Activated gamma-delta T cell treated with Interleukin-2 at 50 U/mL for 16 hours (primary cell): ENCODE results near the gene CYP11A1.

Source experiments
- DNase-seq: peaks from one replicate; pipeline ENCODE4 v3.0.0-alpha.2; 2020

CYP11A1 gene

GRCh38 chr15:74387621-74388362, 20.3 kb upstream of the CYP11A1 start:
- no peak for DNase-seq

DNA sequence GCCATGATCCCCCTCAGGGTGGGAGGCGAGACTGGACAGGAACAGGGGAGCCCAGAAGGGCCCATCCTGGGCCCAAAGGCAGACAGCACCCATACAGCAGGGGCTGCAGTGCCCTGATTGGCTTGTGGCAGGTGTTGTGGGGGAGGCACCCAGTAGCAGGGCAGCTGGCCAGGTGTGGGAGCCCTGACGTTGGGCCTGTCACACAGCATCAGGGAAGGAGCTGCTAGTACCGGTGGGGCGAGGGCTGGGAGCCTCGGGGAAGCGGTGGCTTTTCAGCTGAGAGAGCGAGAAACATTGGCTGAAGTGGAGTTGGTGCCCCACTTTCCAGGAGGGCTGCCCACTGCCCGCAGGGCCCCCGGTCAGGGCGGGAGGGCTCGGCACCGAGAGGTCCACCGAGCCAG, 19.7 kb upstream of the CYP11A1 start:
- DNase-seq, result no peak

GRCh38 chr15:74386496-74387140, 19.2 kb upstream of the CYP11A1 start:
- DNase-seq, result no peak

DNA sequence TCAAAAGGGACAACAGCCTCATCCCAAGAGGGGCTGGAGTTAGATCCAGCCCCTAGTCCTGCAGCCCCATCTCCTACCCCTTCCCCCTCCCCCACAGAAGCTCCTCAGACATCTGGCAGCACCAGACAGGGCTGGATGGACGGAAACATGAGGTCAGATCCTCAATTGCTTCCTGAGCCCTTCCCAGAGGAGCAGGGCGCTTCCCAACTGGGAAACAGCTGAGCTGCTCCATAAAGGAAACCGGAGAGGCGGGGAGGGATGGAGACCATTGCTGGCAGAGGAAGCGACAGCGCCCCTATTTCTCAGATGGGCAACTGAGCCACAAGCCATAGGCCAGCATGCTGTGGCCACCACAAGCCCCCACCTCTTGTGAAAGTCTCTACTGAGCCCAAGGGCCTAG, 18.3 kb upstream of the CYP11A1 start:
- no peak for DNase-seq

DNA sequence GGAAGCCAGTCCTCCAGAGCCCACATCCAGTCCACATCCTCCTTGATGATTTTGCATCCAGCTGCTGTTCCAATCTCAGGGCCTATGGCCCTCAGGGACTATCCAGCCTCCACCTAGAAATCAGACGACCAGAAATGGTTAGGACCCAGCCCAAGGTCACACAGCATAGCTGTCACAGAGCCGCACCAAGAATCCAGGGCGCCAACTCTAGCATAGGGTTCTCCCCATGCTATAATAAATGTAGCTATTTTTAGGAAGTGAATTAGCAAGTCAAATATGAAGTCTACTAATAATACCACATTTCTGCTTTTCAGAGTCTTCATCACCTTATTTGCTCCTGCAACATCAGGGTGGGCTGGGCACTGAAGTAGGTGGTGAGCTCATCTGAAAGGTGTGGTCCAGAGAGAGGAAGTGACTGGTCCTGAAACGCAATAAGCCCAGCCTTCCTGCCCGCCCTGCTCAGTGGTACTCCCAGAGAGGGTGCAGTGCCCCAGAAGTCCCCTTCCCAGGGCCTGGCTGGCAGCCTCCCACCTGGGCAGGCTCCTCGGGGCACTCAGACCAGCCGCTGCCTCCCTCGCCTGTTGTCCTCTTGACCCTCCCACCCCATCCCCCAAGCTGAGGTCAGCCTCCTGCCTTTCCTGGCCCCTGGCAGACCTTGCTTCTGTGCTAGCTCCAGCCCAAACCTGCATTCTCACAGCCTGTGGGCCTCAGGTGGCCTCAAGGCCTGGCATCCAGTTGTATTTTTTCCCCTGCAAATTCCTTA, 17.6 kb upstream of the CYP11A1 start:
- peak; percentile 55 for DNase-seq

DNA sequence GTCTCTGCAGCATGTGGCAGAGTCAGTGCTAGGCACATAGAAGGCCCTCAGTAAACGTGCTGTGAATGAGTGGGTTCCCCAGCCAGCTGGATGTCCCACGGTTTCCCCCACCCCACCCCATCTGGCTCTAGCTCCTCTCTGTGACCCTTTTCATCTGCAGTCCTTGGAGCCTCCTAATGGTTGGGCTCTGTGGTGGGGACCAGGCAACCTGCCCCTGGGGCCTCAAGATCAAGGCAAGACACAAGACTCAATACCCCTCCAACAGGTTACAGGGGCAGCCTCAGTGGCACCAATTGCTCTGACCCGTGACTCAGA, 17.1 kb upstream of the CYP11A1 start:
- no peak for DNase-seq

DNA sequence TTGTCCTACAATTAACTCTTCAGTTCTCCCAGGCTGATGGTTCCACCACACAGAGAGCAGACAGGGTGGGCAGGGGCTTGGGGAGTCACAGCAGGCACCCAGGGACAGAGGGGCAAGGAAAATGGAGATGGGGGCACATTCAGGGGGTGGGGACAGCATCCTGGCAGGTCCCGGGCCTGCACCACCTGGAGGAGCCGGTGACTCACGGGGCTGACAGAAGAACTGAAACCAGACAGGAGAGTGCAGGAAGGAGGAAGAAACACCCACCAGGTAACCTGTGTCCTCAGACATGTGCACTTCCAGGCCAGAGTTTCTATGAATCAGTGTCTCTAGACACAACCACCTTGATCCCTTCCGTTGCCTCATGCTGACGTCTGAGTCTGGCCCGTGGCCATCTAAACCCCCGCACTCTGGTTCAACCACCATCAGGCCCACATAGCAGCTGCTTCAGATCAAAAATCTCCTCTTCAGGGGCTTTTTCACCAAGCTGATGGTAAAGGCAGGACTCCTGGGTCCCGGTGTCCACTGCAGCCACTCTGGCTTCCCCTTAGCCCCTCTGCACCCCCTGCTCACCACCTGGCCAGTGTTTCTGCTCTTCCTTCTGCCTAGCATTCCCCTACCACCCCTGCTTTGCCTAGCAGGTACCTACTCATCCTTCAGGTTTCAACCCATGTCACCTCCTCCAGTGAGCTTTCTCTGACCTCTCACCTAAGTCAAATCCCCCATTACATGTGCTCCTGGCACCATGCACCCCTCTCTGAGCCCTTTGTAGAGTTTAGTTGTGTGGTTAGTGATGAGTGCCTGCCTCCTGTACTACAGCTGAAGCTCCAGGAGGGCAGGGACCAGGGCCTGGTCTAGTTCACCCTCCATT, 16.5 kb upstream of the CYP11A1 start:
- peak; percentile 53 for DNase-seq

GRCh38 chr15:74383286-74383685, 15.8 kb upstream of the CYP11A1 start:
- DNase-seq, result no peak

GRCh38 chr15:74382004-74382816, 14.8 kb upstream of the CYP11A1 start:
- peak; percentile 78 for DNase-seq

- no peak for DNase-seq
Observed at GRCh38 chr15:74381481-74381880, 14.0 kb upstream of the CYP11A1 start.

- DNase-seq, result no peak
Observed at GRCh38 chr15:74381190-74381453, 13.7 kb upstream of the CYP11A1 start.

- DNase-seq, result no peak
Observed at GRCh38 chr15:74380361-74381189, 13.1 kb upstream of the CYP11A1 start.

DNA sequence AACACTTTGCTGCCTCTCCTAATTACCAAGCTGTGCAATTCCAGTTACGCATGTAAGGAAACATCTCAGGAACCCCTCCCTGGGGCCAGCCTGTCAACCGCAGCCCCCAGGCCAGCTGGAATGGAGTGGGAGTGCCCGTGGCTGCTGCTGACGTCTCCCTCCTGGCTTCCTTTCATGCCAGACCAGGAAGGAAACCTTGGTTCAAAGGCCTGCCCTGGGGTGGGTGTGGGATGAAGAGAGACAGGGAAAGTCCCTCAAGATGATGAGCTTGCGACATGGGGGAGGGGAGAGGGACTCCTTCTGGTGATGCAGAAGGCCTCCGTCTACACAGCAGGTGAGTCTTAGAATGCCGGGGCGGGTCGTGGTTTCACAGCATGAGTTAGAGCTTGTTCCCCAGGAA, 11.4 kb upstream of the CYP11A1 start:
- DNase-seq, result no peak

DNA sequence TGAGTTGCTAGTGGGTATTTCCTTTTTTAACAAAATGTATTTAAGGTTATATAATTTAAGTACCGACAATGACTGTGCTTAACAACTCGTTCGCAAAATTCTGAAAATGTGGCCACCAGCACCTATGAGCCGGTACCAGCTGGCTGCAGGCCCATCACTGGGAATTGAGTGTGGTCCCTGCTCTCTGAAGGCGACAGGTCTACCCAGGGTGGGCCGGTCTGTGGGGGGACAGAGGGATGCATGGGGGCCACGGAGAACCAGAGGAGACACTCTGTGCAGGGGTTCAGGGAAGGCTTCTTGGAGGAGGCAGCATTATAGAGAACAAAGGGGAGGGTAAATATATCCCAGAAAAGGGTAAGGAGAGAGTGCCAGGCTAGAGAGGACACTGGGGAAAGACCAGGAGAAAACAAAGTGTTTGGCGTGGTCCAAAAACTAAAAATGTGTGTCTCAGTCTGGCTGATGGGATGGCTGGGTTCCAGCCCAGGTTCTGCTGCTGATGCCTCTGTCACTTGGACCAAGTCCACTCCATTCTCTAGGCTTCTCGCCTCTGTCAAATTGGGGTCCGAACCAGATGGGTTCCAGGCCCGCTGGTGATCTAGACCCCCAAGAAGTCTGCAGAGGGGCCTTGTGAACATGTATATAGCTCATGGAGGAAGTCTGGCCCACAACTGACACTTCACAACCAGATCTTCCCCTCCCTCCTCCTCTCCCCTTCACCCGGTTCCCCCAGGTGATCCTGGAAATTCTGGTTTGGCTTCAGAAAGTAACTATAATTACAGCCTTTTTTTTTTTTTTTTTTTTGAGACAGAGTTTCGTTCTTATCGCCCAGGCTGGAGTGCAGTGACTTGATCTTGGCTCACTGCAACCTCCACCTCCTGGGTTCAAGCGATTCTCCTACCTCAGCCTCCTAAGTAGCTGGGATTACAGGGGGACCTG, 10.7 kb upstream of the CYP11A1 start:
- no peak for DNase-seq

DNA sequence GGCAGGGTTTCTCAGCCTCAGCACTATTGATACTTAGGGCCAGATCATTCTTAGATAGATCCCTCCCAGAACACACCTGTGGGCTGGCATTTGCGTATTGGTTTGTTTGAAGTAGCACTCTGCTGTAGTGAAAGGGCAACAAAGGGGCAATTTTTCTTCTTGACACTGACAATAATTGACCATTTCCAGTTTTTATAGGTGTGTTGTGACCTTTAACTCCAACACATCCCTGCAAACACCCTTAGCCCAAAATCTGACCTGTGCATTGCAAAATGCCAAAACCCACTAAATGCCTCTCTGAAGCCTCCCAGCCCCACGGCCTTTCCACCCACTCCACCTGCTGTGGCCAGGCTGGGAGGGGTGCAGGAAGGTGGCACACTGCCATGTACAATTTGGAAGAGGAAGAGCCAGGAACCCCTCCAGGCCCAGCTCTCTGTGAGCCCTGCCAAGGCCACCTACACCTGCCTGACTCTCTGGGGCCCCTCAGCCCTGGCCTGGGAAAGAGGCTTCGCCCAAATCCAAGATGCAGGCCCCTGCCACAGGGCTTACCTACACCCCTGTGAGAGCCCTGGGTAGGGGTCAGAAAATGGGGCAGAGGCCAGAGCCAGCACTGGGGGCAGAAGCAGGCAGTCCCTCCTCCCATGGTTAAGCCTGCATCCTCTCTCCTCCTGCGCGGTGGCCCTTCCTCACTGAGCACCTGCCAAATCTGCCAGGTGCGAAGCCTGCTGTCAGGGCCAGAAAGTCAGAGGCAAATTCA, 9.6 kb upstream of the CYP11A1 start:
- DNase-seq, result no peak

DNA sequence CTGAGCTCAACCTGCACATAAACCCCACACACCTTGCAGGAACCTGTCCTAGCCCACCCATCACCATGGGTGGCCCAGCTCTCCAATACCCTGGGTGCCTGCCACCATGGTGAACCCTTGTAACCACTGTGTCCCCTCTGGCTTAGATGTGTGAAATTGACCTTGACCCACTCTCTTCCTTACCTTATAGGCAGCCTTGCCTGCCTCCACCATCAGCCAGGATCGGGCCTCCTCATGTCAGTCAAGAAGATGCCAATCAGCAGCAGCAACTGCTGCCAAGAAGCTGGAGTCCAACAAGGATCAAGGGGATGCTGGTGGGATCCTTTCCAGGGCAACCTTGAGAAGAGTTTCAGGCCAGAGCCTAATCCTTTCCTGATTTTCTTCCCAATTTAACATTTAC, 8.8 kb upstream of the CYP11A1 start:
- no peak for DNase-seq

DNA sequence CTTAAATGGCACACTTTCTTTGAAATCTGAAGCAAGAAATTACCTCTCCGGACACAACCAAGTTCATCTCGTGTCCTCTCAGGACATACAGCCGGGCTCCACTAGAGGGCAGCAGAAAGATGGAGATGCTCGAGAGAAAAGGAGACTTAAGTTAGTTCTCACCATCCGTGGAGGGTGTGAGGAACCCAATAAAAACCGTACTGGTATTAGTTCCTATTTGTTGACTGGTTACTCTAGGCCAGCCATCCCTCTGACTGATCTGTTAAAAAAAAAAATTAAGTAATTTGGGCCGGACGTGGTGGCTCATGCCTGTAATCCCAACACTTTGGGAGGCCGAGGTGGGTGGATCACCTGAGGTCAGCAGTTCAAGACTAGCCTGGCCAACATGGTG, 7.9 kb upstream of the CYP11A1 start:
- peak; percentile 85 for DNase-seq

DNA sequence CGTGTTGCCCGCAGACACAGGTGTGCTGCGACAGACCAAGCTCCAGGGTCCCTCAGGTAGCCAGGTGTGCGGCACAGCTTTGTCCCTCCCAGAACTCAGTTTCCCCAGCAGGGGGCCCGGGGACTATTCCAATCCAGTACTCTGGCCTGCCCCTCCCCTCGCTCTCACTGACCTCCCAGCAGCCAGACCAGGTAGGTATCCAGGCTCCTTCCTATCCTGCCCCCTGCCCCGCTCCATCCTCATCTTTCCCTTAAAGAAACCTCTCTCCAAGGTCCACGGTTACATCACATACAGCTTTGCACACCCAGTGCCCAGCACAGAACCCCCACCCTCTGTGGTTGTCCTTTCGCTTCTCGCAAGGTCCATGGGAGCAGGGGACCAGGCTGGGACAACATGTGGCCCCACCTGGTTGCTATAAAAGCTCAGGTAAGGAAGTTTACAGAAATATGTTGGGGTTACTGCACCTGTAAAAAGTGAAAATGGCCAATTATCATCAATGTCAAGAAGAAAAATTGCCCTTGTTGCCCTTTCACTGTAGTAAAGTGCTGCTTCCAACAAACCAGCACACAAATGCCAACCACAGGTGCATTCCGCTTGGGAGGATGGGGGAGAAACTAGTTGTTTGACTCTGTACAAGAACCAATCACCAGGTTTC, 7.3 kb upstream of the CYP11A1 start:
- DNase-seq, result no peak
